ENCODE measurements around the gene HHAT. TPM values are rescaled to one million over a fixed set of nuclear protein-coding genes. Genes with fewer than 3 reads are reported as not detected.

HHAT gene
- total RNA-seq, 2 donors from 2014 or later = 1.2 to 1.5 TPM

- Mint-ChIP-seq H3K36me3 (ENCODE audit: insufficient read depth in 2 of 2) (peaks cover 2% of the 10 kb centered on the region in 2 donors), H3K9me3 (peaks cover 0 to 6% of the 10 kb centered on the region in 2 donors), H3K4me1 (ENCODE audit: low read depth) (peaks cover under 1% of the 10 kb centered on the region), H3K4me3 (no peak overlapping the region), H3K27me3 (ENCODE audit: low read depth) (no peaks in the 10 kb centered on the region), H3K27ac (no peak overlapping the region)
- DNase-seq (no peak), ATAC-seq (replicated peaks in 1 of 2) (no peak)
These were observed 258.9 kb downstream of the HHAT start for GRCh38 chr1:210587566-210587965.

GRCh38 chr1:210588357-210588756, 259.7 kb downstream of the HHAT start:
- no peak overlapping the region for H3K4me3 Mint-ChIP-seq
- no peaks in the 10 kb centered on the region for H3K4me1 Mint-ChIP-seq (ENCODE audit: low read depth)
- DNase-seq (no peak), ATAC-seq (replicated peaks in 1 of 2) (no peak)
- H3K9me3 Mint-ChIP-seq = peaks cover 0 to 6% of the 10 kb centered on the region in 2 donors
- H3K27ac Mint-ChIP-seq = no peak overlapping the region
- H3K27me3 Mint-ChIP-seq (ENCODE audit: low read depth) = no peaks in the 10 kb centered on the region
- peaks cover 2% of the 10 kb centered on the region in 2 donors for H3K36me3 Mint-ChIP-seq (ENCODE audit: insufficient read depth in 2 of 2)

DNA sequence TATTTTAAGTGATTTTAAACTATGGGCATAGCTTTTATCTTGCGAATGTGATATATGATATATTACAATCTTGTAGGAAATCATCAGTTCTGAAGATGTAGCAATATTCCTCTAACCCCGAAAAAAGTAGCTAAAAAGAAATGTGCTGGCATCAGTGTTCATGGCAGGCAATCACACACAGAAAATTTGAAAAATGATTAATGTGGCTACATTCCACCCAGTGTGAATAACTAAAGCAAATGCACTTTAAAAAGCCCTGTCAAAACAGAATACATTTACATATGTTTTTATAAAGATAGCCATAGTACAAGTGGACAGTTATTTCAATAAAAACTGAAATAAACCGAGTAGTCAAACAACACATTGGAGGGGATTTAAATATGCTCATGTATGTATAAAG, 260.2 kb downstream of the HHAT start:
- DNase-seq (no peak), ATAC-seq (replicated peaks in 1 of 2) (no peak)
- Mint-ChIP-seq H3K9me3 (peaks cover 0 to 6% of the 10 kb centered on the region in 2 donors), H3K4me1 (ENCODE audit: low read depth) (no peaks in the 10 kb centered on the region), H3K4me3 (no peak overlapping the region), H3K36me3 (ENCODE audit: insufficient read depth in 2 of 2) (peaks cover 2% of the 10 kb centered on the region in 2 donors), H3K27me3 (ENCODE audit: low read depth) (no peaks in the 10 kb centered on the region), H3K27ac (no peak overlapping the region)

- Mint-ChIP-seq H3K4me1 (ENCODE audit: low read depth) (no peaks in the 10 kb centered on the region), H3K36me3 (ENCODE audit: insufficient read depth in 2 of 2) (peaks cover 2 to 3% of the 10 kb centered on the region in 2 donors), H3K27me3 (ENCODE audit: low read depth) (no peaks in the 10 kb centered on the region), H3K4me3 (no peak overlapping the region), H3K9me3 (peaks cover 0 to 6% of the 10 kb centered on the region in 2 donors), H3K27ac (no peak overlapping the region)
- ATAC-seq (replicated peaks in 1 of 2) = no peak
- DNase-seq = no peak
These were observed 262.5 kb downstream of the HHAT start for GRCh38 chr1:210591214-210591613.

DNA sequence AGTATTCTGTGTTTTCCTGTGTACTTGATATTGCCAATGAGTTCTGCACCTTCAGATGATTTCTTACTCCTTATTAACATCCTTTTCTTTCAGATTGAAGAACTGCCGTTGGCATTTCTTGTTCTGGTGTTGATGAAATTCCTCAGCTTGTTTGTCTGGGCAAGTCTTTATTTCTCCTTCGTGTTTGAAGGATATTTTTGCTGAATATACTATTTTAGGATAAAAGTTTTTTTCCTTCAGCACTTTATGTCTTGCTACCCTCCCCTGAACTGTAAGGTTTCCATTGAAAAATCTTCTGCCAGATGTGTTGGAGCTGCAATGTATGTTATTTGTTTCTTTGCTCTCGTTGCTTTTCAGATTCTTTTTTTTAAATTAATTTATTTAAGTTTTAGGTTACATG, 265.9 kb downstream of the HHAT start:
- ATAC-seq (replicated peaks in 1 of 2) = no peak
- no peak overlapping the region for H3K4me3 Mint-ChIP-seq
- peaks cover 6% of the 10 kb centered on the region for H3K4me1 Mint-ChIP-seq (ENCODE audit: low read depth)
- no peak overlapping the region for H3K27ac Mint-ChIP-seq
- no peak for DNase-seq
- peaks cover 2 to 3% of the 10 kb centered on the region in 2 donors for H3K36me3 Mint-ChIP-seq (ENCODE audit: insufficient read depth in 2 of 2)
- no peaks in the 10 kb centered on the region for H3K27me3 Mint-ChIP-seq (ENCODE audit: low read depth)
- peaks cover 0 to 8% of the 10 kb centered on the region in 2 donors for H3K9me3 Mint-ChIP-seq

- Mint-ChIP-seq H3K4me3 (no peak overlapping the region), H3K36me3 (ENCODE audit: insufficient read depth in 2 of 2) (peaks cover 0 to 3% of the 10 kb centered on the region in 2 donors), H3K4me1 (ENCODE audit: low read depth) (peaks cover 6% of the 10 kb centered on the region), H3K27me3 (ENCODE audit: low read depth) (no peaks in the 10 kb centered on the region), H3K27ac (no peak overlapping the region), H3K9me3 (peaks cover 0 to 2% of the 10 kb centered on the region in 2 donors)
- no peak for DNase-seq
- ATAC-seq (replicated peaks in 1 of 2) = no peak
These were observed 267.9 kb downstream of the HHAT start for GRCh38 chr1:210596641-210597040.

- DNase-seq (no peak), ATAC-seq (replicated peaks in 1 of 2) (peak in 1 of 2 donors; percentile 28)
- H3K36me3 Mint-ChIP-seq (ENCODE audit: insufficient read depth in 2 of 2) = peaks cover 0 to 1% of the 10 kb centered on the region in 2 donors
- H3K4me3 Mint-ChIP-seq = no peak overlapping the region
- no peaks in the 10 kb centered on the region for H3K27me3 Mint-ChIP-seq (ENCODE audit: low read depth)
- H3K4me1 Mint-ChIP-seq (ENCODE audit: low read depth) = peaks cover 6% of the 10 kb centered on the region
- no peak overlapping the region for H3K27ac Mint-ChIP-seq
- peaks cover 0 to 2% of the 10 kb centered on the region in 2 donors for H3K9me3 Mint-ChIP-seq
These were observed 268.9 kb downstream of the HHAT start for GRCh38 chr1:210597555-210598134.

- DNase-seq (no peak), ATAC-seq (replicated peaks in 1 of 2) (no peak)
- H3K9me3 Mint-ChIP-seq = peaks cover 0 to 2% of the 10 kb centered on the region in 2 donors
- H3K27ac Mint-ChIP-seq = no peak overlapping the region
- peaks cover 0 to 1% of the 10 kb centered on the region in 2 donors for H3K36me3 Mint-ChIP-seq (ENCODE audit: insufficient read depth in 2 of 2)
- H3K4me3 Mint-ChIP-seq = no peak overlapping the region
- peaks cover 6% of the 10 kb centered on the region for H3K4me1 Mint-ChIP-seq (ENCODE audit: low read depth)
- H3K27me3 Mint-ChIP-seq (ENCODE audit: low read depth) = no peaks in the 10 kb centered on the region
These were observed 269.5 kb downstream of the HHAT start for GRCh38 chr1:210598135-210598652.

GRCh38 chr1:210600421-210601159, 271.9 kb downstream of the HHAT start:
- no peaks in the 10 kb centered on the region for H3K36me3 Mint-ChIP-seq (ENCODE audit: insufficient read depth in 2 of 2)
- DNase-seq (no peak), ATAC-seq (replicated peaks in 1 of 2) (no peak)
- no peak overlapping the region for H3K27ac Mint-ChIP-seq
- H3K27me3 Mint-ChIP-seq (ENCODE audit: low read depth) = no peaks in the 10 kb centered on the region
- H3K9me3 Mint-ChIP-seq = peaks cover 0 to 2% of the 10 kb centered on the region in 2 donors
- no peak overlapping the region for H3K4me3 Mint-ChIP-seq
- peaks cover 6% of the 10 kb centered on the region for H3K4me1 Mint-ChIP-seq (ENCODE audit: low read depth)

DNA sequence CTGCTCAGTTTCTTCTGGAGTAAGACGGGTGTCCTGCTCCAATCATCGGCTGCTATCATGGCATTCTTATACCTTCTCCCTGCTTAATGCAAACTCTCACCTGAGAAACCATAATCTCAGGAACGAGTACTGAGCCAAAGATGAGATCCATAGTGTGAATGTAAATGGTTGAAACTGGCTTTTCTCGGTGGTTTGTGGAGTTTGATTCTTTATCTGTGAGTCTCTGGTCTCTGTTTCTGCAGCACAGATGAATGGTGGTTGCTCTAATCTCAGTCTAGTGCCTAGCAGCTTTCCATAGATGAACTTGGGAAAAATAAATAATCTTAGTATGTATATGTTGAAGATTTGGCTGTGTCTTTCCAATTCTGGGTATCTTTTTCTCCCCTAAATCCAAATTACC, 274.4 kb downstream of the HHAT start:
- Mint-ChIP-seq H3K36me3 (ENCODE audit: insufficient read depth in 2 of 2) (peaks cover 0 to 2% of the 10 kb centered on the region in 2 donors), H3K27me3 (ENCODE audit: low read depth) (no peaks in the 10 kb centered on the region), H3K27ac (no peak overlapping the region), H3K4me1 (ENCODE audit: low read depth) (no peaks in the 10 kb centered on the region), H3K9me3 (peaks cover 2 to 3% of the 10 kb centered on the region in 2 donors), H3K4me3 (no peak overlapping the region)
- no peak for DNase-seq
- ATAC-seq (replicated peaks in 1 of 2) = no peak

GRCh38 chr1:210605099-210605498, 276.4 kb downstream of the HHAT start:
- Mint-ChIP-seq H3K36me3 (ENCODE audit: insufficient read depth in 2 of 2) (peaks cover 0 to 2% of the 10 kb centered on the region in 2 donors), H3K4me3 (no peak overlapping the region), H3K9me3 (peaks cover 2 to 3% of the 10 kb centered on the region in 2 donors), H3K27me3 (ENCODE audit: low read depth) (no peaks in the 10 kb centered on the region), H3K27ac (no peak overlapping the region), H3K4me1 (ENCODE audit: low read depth) (no peaks in the 10 kb centered on the region)
- no peak for DNase-seq
- no peak for ATAC-seq (replicated peaks in 1 of 2)

GRCh38 chr1:210607361-210607760, 278.7 kb downstream of the HHAT start:
- H3K27me3 Mint-ChIP-seq (ENCODE audit: low read depth) = no peaks in the 10 kb centered on the region
- DNase-seq (no peak), ATAC-seq (replicated peaks in 1 of 2) (no peak)
- H3K4me3 Mint-ChIP-seq = no peak overlapping the region
- peaks cover 2 to 3% of the 10 kb centered on the region in 2 donors for H3K9me3 Mint-ChIP-seq
- no peaks in the 10 kb centered on the region for H3K4me1 Mint-ChIP-seq (ENCODE audit: low read depth)
- H3K36me3 Mint-ChIP-seq (ENCODE audit: insufficient read depth in 2 of 2) = peaks cover 0 to 2% of the 10 kb centered on the region in 2 donors
- no peak overlapping the region for H3K27ac Mint-ChIP-seq

- H3K27ac Mint-ChIP-seq = no peak overlapping the region
- H3K9me3 Mint-ChIP-seq = peaks cover 2 to 5% of the 10 kb centered on the region in 2 donors
- ATAC-seq (replicated peaks in 1 of 2) = no peak
- H3K4me3 Mint-ChIP-seq = no peak overlapping the region
- no peaks in the 10 kb centered on the region for H3K4me1 Mint-ChIP-seq (ENCODE audit: low read depth)
- no peaks in the 10 kb centered on the region for H3K27me3 Mint-ChIP-seq (ENCODE audit: low read depth)
- H3K36me3 Mint-ChIP-seq (ENCODE audit: insufficient read depth in 2 of 2) = peaks cover 0 to 2% of the 10 kb centered on the region in 2 donors
- no peak for DNase-seq
These were observed 280.1 kb downstream of the HHAT start for GRCh38 chr1:210608767-210609166.
